Activated CD8-positive, alpha-beta T cell treated with anti-CD3 and anti-CD28 coated beads, Interleukin-2, amount 10 ng/mL, durations not matched to agents 7 days and 5 days (primary cell): ENCODE data around the gene AHNAK2. TPM values are rescaled to one million over a fixed set of nuclear protein-coding genes. Genes with fewer than 3 reads are reported as not detected.

ENCODE experiments used
- ATAC-seq: fragments of 150-1000 bp; cut with Tn5 transposase; one replicate; pipeline ENCODE4 v1.10.0; 2021; ENCODE audit warnings: moderate library complexity
- CTCF ChIA-PET: fragments of 350-600 bp; sonication (Branson Sonifier 250); formaldehyde crosslinking; loops from one replicate; lab custom pipeline; 2021; ENCODE audit warnings: antibody characterized with exemption; lab: Charles Lee
- POLR2A ChIA-PET: fragments of 350-600 bp; sonication (Branson Sonifier 250); formaldehyde crosslinking; loops from one replicate; lab custom pipeline; 2021; ENCODE audit warnings: antibody characterized with exemption; lab: Charles Lee
- DNase-seq: peaks from one replicate; pipeline ENCODE4 v3.0.0-alpha.2; 2020
- H3K27ac Mint-ChIP-seq: one replicate; pipeline ENCODE4 v1.8.0; 2021; ENCODE audit warnings: mild to moderate bottlenecking, mixed read lengths
- H3K27me3 Mint-ChIP-seq: one replicate; pipeline ENCODE4 v1.8.0; 2021; ENCODE audit warnings: low read depth, mixed read lengths
- H3K36me3 Mint-ChIP-seq: one replicate; pipeline ENCODE4 v1.8.0; 2021; ENCODE audit warnings: low read depth, mixed read lengths
- H3K4me1 Mint-ChIP-seq: one replicate; pipeline ENCODE4 v1.8.0; 2021; ENCODE audit warnings: low read depth, mixed read lengths
- H3K4me3 Mint-ChIP-seq: one replicate; pipeline ENCODE4 v1.8.0; 2021; ENCODE audit warnings: mild to moderate bottlenecking, mixed read lengths
- H3K9me3 Mint-ChIP-seq: one replicate; pipeline ENCODE4 v1.8.0; 2022; ENCODE audit warnings: mixed read lengths; ENCODE audit not compliant: insufficient read depth
- total RNA-seq, 2 experiments: library from RNA; stranded (reverse); gene quantifications; one replicate each; pipeline ENCODE4 v1.2.3, GENCODE V29; 2021

AHNAK2 gene
- total RNA-seq, 2 experiments from 2014 or later, result not detected

GRCh38 chr14:104996032-104996431 lies 17.9 kb upstream of the AHNAK2 start:
- ChIA-PET CTCF (no interaction called here), POLR2A (interaction anchor here (0.6 kb wide), 1 partner anchor 15 kb away, joined by 3 read pairs; no protein-coding TSS in a partner anchor)
- Mint-ChIP-seq H3K4me3 (no peak overlapping the region), H3K27ac (peak overlapping the region; percentile 46), H3K4me1 (no peaks in the 10 kb centered on the region), H3K9me3 (no peaks in the 10 kb centered on the region), H3K27me3 (no peaks in the 10 kb centered on the region), H3K36me3 (peaks cover 11% of the 10 kb centered on the region)
- ATAC-seq, result no peak
- DNase-seq, result no peak

GRCh38 chr14:104994978-104995377 lies 16.8 kb upstream of the AHNAK2 start:
- ATAC-seq (no peak), DNase-seq (no peak)
- no peaks in the 10 kb centered on the region for H3K27me3 Mint-ChIP-seq
- H3K27ac Mint-ChIP-seq, result peak overlapping the region; percentile 46
- POLR2A ChIA-PET, result no interaction called here
- CTCF ChIA-PET, result interaction anchor here (1.9 kb wide), 1 partner anchor 51 kb away, joined by 11 read pairs; no protein-coding TSS in a partner anchor
- no peak overlapping the region for H3K4me3 Mint-ChIP-seq
- H3K4me1 Mint-ChIP-seq, result no peaks in the 10 kb centered on the region
- no peaks in the 10 kb centered on the region for H3K9me3 Mint-ChIP-seq
- peaks cover 9% of the 10 kb centered on the region for H3K36me3 Mint-ChIP-seq

- DNase-seq (no peak), ATAC-seq (no peak)
- Mint-ChIP-seq H3K27ac (peak overlapping the region; percentile 2), H3K9me3 (no peaks in the 10 kb centered on the region), H3K4me1 (no peaks in the 10 kb centered on the region), H3K36me3 (peaks cover 5% of the 10 kb centered on the region), H3K27me3 (no peaks in the 10 kb centered on the region), H3K4me3 (no peak overlapping the region)
- ChIA-PET CTCF (interaction anchor here (1.2 to 1.9 kb wide), 2 partner anchors 8 to 52 kb away, joined by 3 to 11 read pairs; partner anchors contain the start of gene CLBA1), POLR2A (interaction anchor here (2.0 kb wide), 1 partner anchor 26 kb away, joined by 5 read pairs; no protein-coding TSS in a partner anchor)
Observed at GRCh38 chr14:104993808-104994591, 15.8 kb upstream of the AHNAK2 start.

- ChIA-PET POLR2A (interaction anchor here (2.0 kb wide), 1 partner anchor 27 kb away, joined by 5 read pairs; no protein-coding TSS in a partner anchor), CTCF (interaction anchor here (1.9 kb wide), 1 partner anchor 52 kb away, joined by 11 read pairs; no protein-coding TSS in a partner anchor)
- ATAC-seq (no peak), DNase-seq (no peak)
- Mint-ChIP-seq H3K27me3 (no peaks in the 10 kb centered on the region), H3K9me3 (no peaks in the 10 kb centered on the region), H3K4me1 (no peaks in the 10 kb centered on the region), H3K4me3 (no peak overlapping the region), H3K27ac (peak overlapping the region; percentile 2), H3K36me3 (peaks cover 5% of the 10 kb centered on the region)
Observed at GRCh38 chr14:104993306-104993705, 15.1 kb upstream of the AHNAK2 start.

- POLR2A ChIA-PET, result interaction anchor here (2.0 kb wide), 1 partner anchor 28 kb away, joined by 5 read pairs; no protein-coding TSS in a partner anchor
- ATAC-seq, result no peak
- no peak overlapping the region for H3K27ac Mint-ChIP-seq
- H3K27me3 Mint-ChIP-seq, result no peaks in the 10 kb centered on the region
- H3K4me3 Mint-ChIP-seq, result no peak overlapping the region
- H3K4me1 Mint-ChIP-seq, result no peaks in the 10 kb centered on the region
- peaks cover 5% of the 10 kb centered on the region for H3K36me3 Mint-ChIP-seq
- no peak for DNase-seq
- CTCF ChIA-PET, result no interaction called here
- no peaks in the 10 kb centered on the region for H3K9me3 Mint-ChIP-seq
Observed at GRCh38 chr14:104992501-104992900, 14.3 kb upstream of the AHNAK2 start.

- H3K9me3 Mint-ChIP-seq, result no peaks in the 10 kb centered on the region
- DNase-seq (no peak), ATAC-seq (no peak)
- POLR2A ChIA-PET, result interaction anchor here (2.0 kb wide), 1 partner anchor 28 kb away, joined by 5 read pairs; no protein-coding TSS in a partner anchor
- no peaks in the 10 kb centered on the region for H3K36me3 Mint-ChIP-seq
- peaks cover 3% of the 10 kb centered on the region for H3K27me3 Mint-ChIP-seq
- CTCF ChIA-PET, result no interaction called here
- H3K4me1 Mint-ChIP-seq, result peaks cover 2% of the 10 kb centered on the region
- no peak overlapping the region for H3K4me3 Mint-ChIP-seq
- H3K27ac Mint-ChIP-seq, result peak overlapping the region; percentile 67
Observed at GRCh38 chr14:104991896-104992230, 13.7 kb upstream of the AHNAK2 start.

- H3K4me3 Mint-ChIP-seq, result no peak overlapping the region
- no peak overlapping the region for H3K27ac Mint-ChIP-seq
- ChIA-PET POLR2A (no interaction called here), CTCF (interaction anchor here (0.9 to 1.4 kb wide), 3 partner anchors 15 to 55 kb away, joined by 3 to 5 read pairs (median 3); no protein-coding TSS in a partner anchor)
- H3K9me3 Mint-ChIP-seq, result no peaks in the 10 kb centered on the region
- H3K36me3 Mint-ChIP-seq, result no peaks in the 10 kb centered on the region
- no peak for ATAC-seq
- peaks cover 3% of the 10 kb centered on the region for H3K27me3 Mint-ChIP-seq
- no peak for DNase-seq
- peaks cover 7% of the 10 kb centered on the region for H3K4me1 Mint-ChIP-seq
Observed at GRCh38 chr14:104989951-104990303, 11.8 kb upstream of the AHNAK2 start.

- Mint-ChIP-seq H3K9me3 (no peaks in the 10 kb centered on the region), H3K4me3 (no peak overlapping the region), H3K4me1 (peaks cover 11% of the 10 kb centered on the region), H3K27ac (no peak overlapping the region), H3K36me3 (no peaks in the 10 kb centered on the region), H3K27me3 (peaks cover 3% of the 10 kb centered on the region)
- ChIA-PET CTCF (interaction anchor here (0.9 to 1.4 kb wide), 3 partner anchors 14 to 55 kb away, joined by 3 to 5 read pairs (median 3); no protein-coding TSS in a partner anchor), POLR2A (interaction anchor here (0.6 kb wide), 1 partner anchor 911 kb away, joined by 3 read pairs; no protein-coding TSS in a partner anchor)
- ATAC-seq (no peak), DNase-seq (no peak)
Observed at GRCh38 chr14:104989236-104989950, 11.2 kb upstream of the AHNAK2 start.

- ATAC-seq (no peak), DNase-seq (no peak)
- Mint-ChIP-seq H3K9me3 (no peaks in the 10 kb centered on the region), H3K4me3 (peak overlapping the region; percentile 58), H3K4me1 (peaks cover 12% of the 10 kb centered on the region), H3K27me3 (peaks cover 3% of the 10 kb centered on the region), H3K27ac (peak overlapping the region; percentile 52), H3K36me3 (no peaks in the 10 kb centered on the region)
- ChIA-PET CTCF (interaction anchor here (1.6 to 3.5 kb wide), 2 partner anchors 59 to 104 kb away, joined by 3 to 25 read pairs; no protein-coding TSS in a partner anchor), POLR2A (interaction anchor here (0.8 kb wide), 1 partner anchor 11 kb away, joined by 4 read pairs; no protein-coding TSS in a partner anchor)
Observed at GRCh38 chr14:104986487-104987164, 8.5 kb upstream of the AHNAK2 start.

GRCh38 chr14:104985675-104986486 lies 7.7 kb upstream of the AHNAK2 start, which contains the start of gene CLBA1:
Gene CLBA1, plus strand, starts transcription at chr14:104985788. Its CDS starts 644 bp downstream, at chr14:104986432.
- CTCF ChIA-PET, result interaction anchor here (0.8 to 3.5 kb wide), 6 partner anchors 8 to 104 kb away, joined by 3 to 25 read pairs (median 4); no protein-coding TSS in a partner anchor
- ATAC-seq, result peak; percentile 89
- Mint-ChIP-seq H3K27ac (peak within 1 kb of the TSS; percentile 80), H3K36me3 (no peaks in the 10 kb centered on the region), H3K9me3 (no peaks in the 10 kb centered on the region), H3K4me1 (peaks cover 12% of the 10 kb centered on the region), H3K4me3 (peak within 1 kb of the TSS; percentile 70), H3K27me3 (peaks cover 3% of the 10 kb centered on the region)
- DNase-seq, result peak; percentile 90
- POLR2A ChIA-PET, result no interaction called here
